Activated CD4-positive, alpha-beta T cell treated with anti-CD3 and anti-CD28 coated beads, Interleukin-2, amount 10 ng/mL, durations not matched to agents 24 days and 14 days (primary cell): ENCODE measurements around the gene ARHGEF10L. TPM values are rescaled to one million over a fixed set of nuclear protein-coding genes. Genes with fewer than 3 reads are reported as not detected.

Experiments
- DNase-seq: peaks from one replicate; pipeline ENCODE4 v3.0.0; 2022
- H3K27ac Mint-ChIP-seq: one replicate; pipeline ENCODE4 v1.8.0; 2022; ENCODE audit warnings: mild to moderate bottlenecking, mixed read lengths
- H3K27me3 Mint-ChIP-seq: one replicate; pipeline ENCODE4 v1.8.0; 2022; ENCODE audit warnings: mixed read lengths
- H3K36me3 Mint-ChIP-seq: one replicate; pipeline ENCODE4 v1.8.0; 2022; ENCODE audit warnings: low read depth, mild to moderate bottlenecking, mixed read lengths
- H3K4me1 Mint-ChIP-seq: one replicate; pipeline ENCODE4 v1.8.0; 2021; ENCODE audit warnings: mixed read lengths
- H3K4me3 Mint-ChIP-seq: one replicate; pipeline ENCODE4 v1.8.0; 2022; ENCODE audit warnings: mild to moderate bottlenecking, moderate library complexity, mixed read lengths
- H3K9me3 Mint-ChIP-seq: one replicate; pipeline ENCODE4 v1.8.0; 2021; ENCODE audit warnings: mixed read lengths
- intact Hi-C: fragments of 100-400 bp; cut with micrococcal nuclease; formaldehyde crosslinking; loops from one replicate; pipeline ENCODE4 v1.15.1; 2023
- total RNA-seq: library from RNA; stranded (reverse); gene quantifications from 2 replicates; pipeline ENCODE4 v1.2.3, GENCODE V29; 2022

ARHGEF10L gene
- total RNA-seq, 1 donor from 2014 or later, result not detected

DNA sequence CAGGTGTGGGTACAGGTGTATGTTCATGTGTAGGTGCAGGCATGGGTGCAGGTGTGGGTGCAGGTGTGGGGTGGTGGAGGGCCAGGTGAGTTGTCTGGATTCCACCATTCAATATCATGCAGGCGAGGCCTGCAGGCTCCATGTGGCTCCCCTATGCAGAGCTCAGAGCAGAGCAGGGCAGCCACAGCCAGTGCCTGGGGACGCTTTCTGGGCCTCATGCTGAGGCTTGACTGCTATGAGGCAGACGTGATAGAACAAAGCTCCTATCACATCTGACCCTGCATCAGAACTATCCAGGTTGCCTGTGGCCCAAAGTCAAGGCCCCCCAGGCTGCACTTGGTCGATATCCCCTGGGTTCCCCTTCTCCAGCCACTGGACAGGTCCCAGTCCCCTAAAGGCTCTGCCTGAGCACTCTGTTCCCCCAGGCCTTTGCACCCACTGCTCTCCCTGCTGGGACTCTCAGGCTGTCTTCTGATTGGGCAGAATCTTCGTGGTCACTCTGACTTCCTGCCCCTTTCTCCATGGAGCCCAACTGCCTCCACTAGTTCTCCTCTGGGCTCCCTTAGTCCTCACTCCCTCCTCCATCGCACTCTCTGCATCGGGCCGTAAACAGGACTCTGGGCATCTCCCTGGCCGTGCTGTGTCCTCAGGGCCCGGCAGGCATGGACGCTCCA lies 137.0 kb downstream of the ARHGEF10L start:
- no peak for DNase-seq
- intact Hi-C loops, result no loop called here
- Mint-ChIP-seq H3K27me3 (no peaks in the 10 kb centered on the region), H3K4me3 (no peak overlapping the region), H3K27ac (no peak overlapping the region), H3K4me1 (no peaks in the 10 kb centered on the region), H3K9me3 (no peaks in the 10 kb centered on the region), H3K36me3 (no peaks in the 10 kb centered on the region)

GRCh38 chr1:17678011-17678410 lies 138.5 kb downstream of the ARHGEF10L start:
- H3K36me3 Mint-ChIP-seq, result no peaks in the 10 kb centered on the region
- DNase-seq, result no peak
- H3K27me3 Mint-ChIP-seq, result no peaks in the 10 kb centered on the region
- no peak overlapping the region for H3K4me3 Mint-ChIP-seq
- no peaks in the 10 kb centered on the region for H3K9me3 Mint-ChIP-seq
- H3K4me1 Mint-ChIP-seq, result no peaks in the 10 kb centered on the region
- intact Hi-C loops, result no loop called here
- H3K27ac Mint-ChIP-seq, result no peak overlapping the region

- H3K36me3 Mint-ChIP-seq, result no peaks in the 10 kb centered on the region
- no peak overlapping the region for H3K4me3 Mint-ChIP-seq
- no peaks in the 10 kb centered on the region for H3K4me1 Mint-ChIP-seq
- no peak for DNase-seq
- H3K27ac Mint-ChIP-seq, result no peak overlapping the region
- H3K9me3 Mint-ChIP-seq, result no peaks in the 10 kb centered on the region
- H3K27me3 Mint-ChIP-seq, result no peaks in the 10 kb centered on the region
- intact Hi-C loops, result no loop called here
Observed at GRCh38 chr1:17679856-17680255, 140.4 kb downstream of the ARHGEF10L start.

DNA sequence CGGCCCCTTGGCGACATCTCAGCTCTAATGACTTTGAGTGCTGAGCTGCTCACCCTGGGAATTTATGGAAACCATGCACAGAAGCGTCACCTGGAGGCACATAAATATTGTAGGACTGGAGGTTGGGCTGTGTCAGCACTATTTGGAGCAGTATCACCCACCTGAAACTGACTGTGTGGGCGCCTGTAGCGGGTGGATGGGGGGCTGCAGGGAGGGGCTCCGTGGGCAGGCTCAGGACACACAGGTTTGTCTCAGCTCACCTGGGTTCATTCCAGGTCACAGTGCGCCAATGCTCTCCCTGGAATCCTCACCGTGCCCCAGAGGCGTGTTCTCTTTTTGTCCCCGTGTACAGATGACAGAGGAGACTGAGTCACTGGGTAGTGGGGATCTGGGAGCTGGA lies 140.8 kb downstream of the ARHGEF10L start:
- no peaks in the 10 kb centered on the region for H3K27me3 Mint-ChIP-seq
- intact Hi-C loops, result no loop called here
- no peak for DNase-seq

DNA sequence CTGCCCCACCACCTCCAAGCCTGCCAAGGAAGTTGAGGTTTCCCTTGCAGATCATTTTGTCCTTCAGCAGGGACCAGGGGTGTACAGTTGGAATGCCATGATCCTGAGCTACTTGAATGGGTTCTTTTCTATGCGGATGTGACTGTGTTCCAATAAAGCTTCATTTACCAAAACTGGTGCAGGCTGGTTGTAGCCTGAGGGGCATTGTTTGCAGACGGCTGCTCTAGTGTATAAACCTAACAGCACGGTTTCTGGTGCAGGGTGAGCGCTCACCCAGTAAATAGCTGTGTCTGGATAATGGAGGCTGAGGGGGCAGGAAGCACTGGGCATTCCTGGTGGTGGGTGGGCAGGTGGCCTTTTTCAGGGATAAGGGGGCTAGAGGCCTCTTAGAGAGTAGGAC lies 142.9 kb downstream of the ARHGEF10L start:
- Mint-ChIP-seq H3K27ac (no peak overlapping the region), H3K9me3 (no peaks in the 10 kb centered on the region), H3K36me3 (no peaks in the 10 kb centered on the region), H3K27me3 (no peaks in the 10 kb centered on the region), H3K4me1 (no peaks in the 10 kb centered on the region), H3K4me3 (no peak overlapping the region)
- no peak for DNase-seq
- intact Hi-C loops, result no loop called here

More for the DNA sequence above, 140.8 kb downstream of the ARHGEF10L start:
- no peak overlapping the region for H3K27ac Mint-ChIP-seq
- no peaks in the 10 kb centered on the region for H3K9me3 Mint-ChIP-seq
- no peaks in the 10 kb centered on the region for H3K4me1 Mint-ChIP-seq
- H3K4me3 Mint-ChIP-seq, result no peak overlapping the region
- no peaks in the 10 kb centered on the region for H3K36me3 Mint-ChIP-seq

GRCh38 chr1:17683598-17683997 lies 144.1 kb downstream of the ARHGEF10L start:
- no peaks in the 10 kb centered on the region for H3K9me3 Mint-ChIP-seq
- H3K4me1 Mint-ChIP-seq, result no peaks in the 10 kb centered on the region
- DNase-seq, result no peak
- no peaks in the 10 kb centered on the region for H3K36me3 Mint-ChIP-seq
- H3K27me3 Mint-ChIP-seq, result no peaks in the 10 kb centered on the region
- intact Hi-C loops, result no loop called here
- H3K4me3 Mint-ChIP-seq, result no peak overlapping the region
- H3K27ac Mint-ChIP-seq, result no peak overlapping the region

DNA sequence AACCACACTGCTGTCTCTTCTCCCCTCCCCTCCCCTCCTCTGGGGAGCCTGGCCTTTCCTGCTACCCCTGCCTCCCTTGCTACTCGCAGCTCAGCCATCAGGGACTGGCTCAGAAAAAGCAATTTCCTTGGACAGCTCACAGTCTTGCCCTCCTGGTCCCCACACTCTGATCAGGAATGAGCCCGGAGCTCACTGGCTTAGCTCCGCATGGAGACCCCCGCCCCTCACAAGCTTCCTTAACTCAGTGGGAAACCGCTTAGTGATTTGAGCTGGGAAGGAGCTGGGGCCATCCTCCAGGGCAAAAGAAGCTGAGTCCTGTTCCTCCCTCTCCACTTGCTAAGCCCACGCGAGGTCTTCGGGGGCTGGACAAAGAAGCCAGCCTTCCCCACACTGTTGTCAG lies 145.3 kb downstream of the ARHGEF10L start:
- H3K9me3 Mint-ChIP-seq, result peaks cover 3% of the 10 kb centered on the region
- H3K4me3 Mint-ChIP-seq, result no peak overlapping the region

GRCh38 chr1:17686258-17686657 lies 146.8 kb downstream of the ARHGEF10L start:
- Mint-ChIP-seq H3K4me1 (no peaks in the 10 kb centered on the region), H3K4me3 (no peak overlapping the region), H3K9me3 (peaks cover 4% of the 10 kb centered on the region), H3K36me3 (no peaks in the 10 kb centered on the region), H3K27me3 (no peaks in the 10 kb centered on the region), H3K27ac (no peak overlapping the region)
- intact Hi-C loops, result no loop called here
- no peak for DNase-seq

More for the DNA sequence above, 145.3 kb downstream of the ARHGEF10L start:
- no peak for DNase-seq
- H3K36me3 Mint-ChIP-seq, result no peaks in the 10 kb centered on the region
- no peaks in the 10 kb centered on the region for H3K4me1 Mint-ChIP-seq
- H3K27ac Mint-ChIP-seq, result no peak overlapping the region
- intact Hi-C loops, result no loop called here
- H3K27me3 Mint-ChIP-seq, result no peaks in the 10 kb centered on the region

- Mint-ChIP-seq H3K4me1 (no peaks in the 10 kb centered on the region), H3K27me3 (no peaks in the 10 kb centered on the region), H3K36me3 (no peaks in the 10 kb centered on the region), H3K9me3 (peaks cover 4% of the 10 kb centered on the region), H3K4me3 (no peak overlapping the region), H3K27ac (no peak overlapping the region)
- intact Hi-C loops, result no loop called here
- DNase-seq, result no peak
Observed at GRCh38 chr1:17687145-17687544, 147.6 kb downstream of the ARHGEF10L start.

- Mint-ChIP-seq H3K4me3 (no peak overlapping the region), H3K27me3 (no peaks in the 10 kb centered on the region), H3K36me3 (no peaks in the 10 kb centered on the region), H3K27ac (no peak overlapping the region), H3K9me3 (peaks cover 4% of the 10 kb centered on the region), H3K4me1 (no peaks in the 10 kb centered on the region)
- DNase-seq, result no peak
- intact Hi-C loops, result no loop called here
Observed at GRCh38 chr1:17688217-17688810, 148.8 kb downstream of the ARHGEF10L start.

GRCh38 chr1:17689011-17689410 lies 149.5 kb downstream of the ARHGEF10L start:
- H3K27me3 Mint-ChIP-seq, result no peaks in the 10 kb centered on the region
- no peaks in the 10 kb centered on the region for H3K36me3 Mint-ChIP-seq
- peaks cover 4% of the 10 kb centered on the region for H3K9me3 Mint-ChIP-seq
- no peak overlapping the region for H3K27ac Mint-ChIP-seq
- DNase-seq, result no peak
- no peaks in the 10 kb centered on the region for H3K4me1 Mint-ChIP-seq
- H3K4me3 Mint-ChIP-seq, result no peak overlapping the region
- intact Hi-C loops, result no loop called here

- DNase-seq, result no peak
- Mint-ChIP-seq H3K27ac (no peak overlapping the region), H3K27me3 (no peaks in the 10 kb centered on the region), H3K9me3 (peaks cover 4% of the 10 kb centered on the region), H3K36me3 (no peaks in the 10 kb centered on the region), H3K4me3 (no peak overlapping the region), H3K4me1 (no peaks in the 10 kb centered on the region)
- intact Hi-C loops, result no loop called here
Observed at GRCh38 chr1:17690906-17691634, 151.6 kb downstream of the ARHGEF10L start.

- Mint-ChIP-seq H3K9me3 (peaks cover 4% of the 10 kb centered on the region), H3K4me1 (no peaks in the 10 kb centered on the region), H3K27me3 (no peaks in the 10 kb centered on the region), H3K36me3 (no peaks in the 10 kb centered on the region), H3K27ac (no peak overlapping the region), H3K4me3 (no peak overlapping the region)
- intact Hi-C loops, result no loop called here
- no peak for DNase-seq
Observed at GRCh38 chr1:17692645-17693044, 153.1 kb downstream of the ARHGEF10L start.
